Esophagus squamous epithelium (tissue), 4 donors: ENCODE data around the gene AGTRAP.

Experiments
- CTCF ChIP-seq, 6 experiments: fragments of 450-650 bp in 4 of 6; fragments of 200-600 bp in 2 of 6; sonication (generic) in 2 of 6; IDR thresholded peaks; one replicate each; pipeline ENCODE4 v1.5.1; 2016 to 2019; ENCODE audit warnings: antibody characterized with exemption in 6 of 6, mild to moderate bottlenecking in 4 of 6, moderate library complexity in 4 of 6
- POLR2A ChIP-seq, 4 donors: fragments of 450-650 bp; IDR thresholded peaks; one replicate each; pipeline ENCODE4 v1.6.1; 2017; ENCODE audit warnings: antibody characterized with exemption in 4 of 4, mild to moderate bottlenecking in 4 of 4, moderate library complexity in 3 of 4

- TF ChIP-seq POLR2A (IDR thresholded peaks at IDR 0.05) = no peak
- no peak for TF ChIP-seq CTCF (IDR thresholded peaks at IDR 0.05)
These were observed 52.7 kb downstream of the AGTRAP start for GRCh38 chr1:11788549-11789053.
